CD8-positive, alpha-beta memory T cell (primary cell): ENCODE data around the gene IQCE. TPM values are rescaled to one million over a fixed set of nuclear protein-coding genes. Genes with fewer than 3 reads are reported as not detected.

Experiments used
- CTCF ChIA-PET: fragments of 350-600 bp; sonication (Branson Sonifier 250); formaldehyde crosslinking; loops from one replicate; lab custom pipeline; 2021; ENCODE audit warnings: antibody characterized with exemption; lab: Charles Lee
- POLR2A ChIA-PET: fragments of 350-600 bp; sonication (Branson Sonifier 250); formaldehyde crosslinking; loops from one replicate; lab custom pipeline; 2021; ENCODE audit warnings: antibody characterized with exemption; lab: Charles Lee
- DNase-seq, 5 donors: peaks; one replicate each; pipeline versions ENCODE4 v3.0.0 to v3.0.0-alpha.2; 2020 to 2022; ENCODE audit warnings: mixed read lengths in 1 of 5
- H3K27ac ChIP-seq: one replicate; pipeline ENCODE4 v1.7.0; 2013; ENCODE audit warnings: low read depth, mild to moderate bottlenecking, low read length, moderate library complexity
- H3K27me3 ChIP-seq: 2 replicates; pipeline ENCODE4 v1.7.0; 2013; ENCODE audit warnings: low read length, mild to moderate bottlenecking; ENCODE audit not compliant: insufficient read depth, poor library complexity, severe bottlenecking
- H3K36me3 ChIP-seq: 2 replicates; pipeline ENCODE4 v1.7.0; 2013; ENCODE audit warnings: mild to moderate bottlenecking, low read length, moderate library complexity; ENCODE audit not compliant: insufficient read depth
- H3K4me1 ChIP-seq: 2 replicates; pipeline ENCODE4 v1.7.0; 2013; ENCODE audit warnings: mild to moderate bottlenecking, low read length, moderate library complexity; ENCODE audit not compliant: insufficient read depth
- H3K4me3 ChIP-seq: 2 replicates; pipeline ENCODE4 v1.7.0; 2013; ENCODE audit warnings: mild to moderate bottlenecking, low read length
- H3K9me3 ChIP-seq: 2 replicates; pipeline ENCODE4 v1.7.0; 2013; ENCODE audit warnings: mild to moderate bottlenecking, low read length
- H3K27ac Mint-ChIP-seq, 8 donors: one replicate each; pipeline ENCODE4 v1.8.0; 2020 to 2021; ENCODE audit warnings: mixed read lengths in 8 of 8, mild to moderate bottlenecking in 6 of 8, inconsistent platforms in 3 of 8, moderate library complexity in 3 of 8
- H3K27me3 Mint-ChIP-seq, 2 donors: one replicate each; pipeline ENCODE4 v1.8.0; 2020 to 2021; ENCODE audit warnings: mixed read lengths in 2 of 2, mild to moderate bottlenecking in 1 of 2, moderate library complexity in 1 of 2
- H3K36me3 Mint-ChIP-seq, 3 donors: one replicate each; pipeline ENCODE4 v1.8.0; 2020 to 2021; ENCODE audit warnings: mixed read lengths in 3 of 3, inconsistent platforms in 1 of 3, mild to moderate bottlenecking in 1 of 3
- H3K4me1 Mint-ChIP-seq, 3 donors: one replicate each; pipeline ENCODE4 v1.8.0; 2020 to 2021; ENCODE audit warnings: mixed read lengths in 3 of 3, inconsistent platforms in 1 of 3, mild to moderate bottlenecking in 1 of 3
- H3K4me3 Mint-ChIP-seq, 7 donors: one replicate each; pipeline ENCODE4 v1.8.0; 2020 to 2021; ENCODE audit warnings: mixed read lengths in 7 of 7, mild to moderate bottlenecking in 6 of 7, moderate library complexity in 4 of 7, inconsistent platforms in 2 of 7
- H3K9me3 Mint-ChIP-seq, 5 donors: one replicate each; pipeline ENCODE4 v1.8.0; 2020 to 2022; ENCODE audit warnings: mixed read lengths in 5 of 5, mild to moderate bottlenecking in 3 of 5, moderate library complexity in 2 of 5, inconsistent platforms in 1 of 5
- polyA plus RNA-seq: library from polyadenylated mRNA; unstranded; fragments of 300-500 nt; fragmentation: Illumina TruSeq; gene quantifications from one replicate; pipeline ENCODE4 v1.2.3, GENCODE V29; 2021
- total RNA-seq, 2 experiments: library from RNA; stranded (reverse); gene quantifications; one replicate each; pipeline ENCODE4 v1.2.3, GENCODE V29; 2021

The IQCE gene
- total and polyA plus RNA-seq, 3 experiments from 2014 or later = 4.1 to 10.4 (median 9.6) TPM

DNA sequence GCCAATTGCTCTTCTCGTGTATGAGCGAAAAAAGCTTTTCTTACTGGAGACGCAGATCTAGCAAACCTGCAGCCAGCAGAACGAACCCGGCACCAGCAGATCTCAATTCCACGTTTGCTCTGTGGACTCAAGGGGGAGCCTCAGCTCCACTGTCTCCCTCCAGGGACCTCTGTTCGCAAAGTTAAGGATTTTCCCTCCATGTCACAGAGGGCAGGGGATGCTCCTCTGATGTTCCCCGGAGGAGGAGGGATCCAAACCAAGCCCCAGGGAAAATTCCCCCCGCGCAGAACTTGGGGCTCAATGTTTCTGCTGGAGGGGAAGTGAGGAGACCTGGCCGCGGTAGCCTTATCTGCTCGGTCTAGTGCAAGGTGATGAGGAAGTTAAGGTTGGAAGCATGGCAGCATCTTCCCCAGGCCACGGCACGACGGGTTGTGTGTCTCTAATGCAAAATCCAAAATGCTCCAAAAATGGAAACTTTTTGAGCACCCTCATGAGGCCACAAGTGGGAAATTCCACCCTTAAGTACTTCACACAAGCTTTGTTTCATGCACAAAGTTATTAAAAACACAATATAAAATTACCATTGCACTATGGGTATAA lies 9.0 kb downstream of the IQCE start:
- H3K27me3 ChIP-seq = no peaks in the 10 kb centered on the region
- Mint-ChIP-seq H3K36me3 (peaks cover 0 to 11% (median 4%) of the 10 kb centered on the region in 3 donors), H3K4me3 (no peak overlapping the region), H3K27ac (no peak overlapping the region), H3K4me1 (peaks cover 0 to 8% (median 5%) of the 10 kb centered on the region in 3 donors), H3K9me3 (no peaks in the 10 kb centered on the region), H3K27me3 (no peaks in the 10 kb centered on the region)
- H3K36me3 ChIP-seq = no peaks in the 10 kb centered on the region
- H3K4me1 ChIP-seq = no peaks in the 10 kb centered on the region
- DNase-seq = no peak
- ChIA-PET CTCF (interaction anchor here (0.9 to 1.4 kb wide), 4 partner anchors 8 to 116 kb away, joined by 3 to 4 read pairs (median 3); partner anchors contain the start of gene IQCE), POLR2A (no interaction called here)
- no peaks in the 10 kb centered on the region for H3K9me3 ChIP-seq
- no peak overlapping the region for H3K4me3 ChIP-seq
- H3K27ac ChIP-seq = no peak overlapping the region

DNA sequence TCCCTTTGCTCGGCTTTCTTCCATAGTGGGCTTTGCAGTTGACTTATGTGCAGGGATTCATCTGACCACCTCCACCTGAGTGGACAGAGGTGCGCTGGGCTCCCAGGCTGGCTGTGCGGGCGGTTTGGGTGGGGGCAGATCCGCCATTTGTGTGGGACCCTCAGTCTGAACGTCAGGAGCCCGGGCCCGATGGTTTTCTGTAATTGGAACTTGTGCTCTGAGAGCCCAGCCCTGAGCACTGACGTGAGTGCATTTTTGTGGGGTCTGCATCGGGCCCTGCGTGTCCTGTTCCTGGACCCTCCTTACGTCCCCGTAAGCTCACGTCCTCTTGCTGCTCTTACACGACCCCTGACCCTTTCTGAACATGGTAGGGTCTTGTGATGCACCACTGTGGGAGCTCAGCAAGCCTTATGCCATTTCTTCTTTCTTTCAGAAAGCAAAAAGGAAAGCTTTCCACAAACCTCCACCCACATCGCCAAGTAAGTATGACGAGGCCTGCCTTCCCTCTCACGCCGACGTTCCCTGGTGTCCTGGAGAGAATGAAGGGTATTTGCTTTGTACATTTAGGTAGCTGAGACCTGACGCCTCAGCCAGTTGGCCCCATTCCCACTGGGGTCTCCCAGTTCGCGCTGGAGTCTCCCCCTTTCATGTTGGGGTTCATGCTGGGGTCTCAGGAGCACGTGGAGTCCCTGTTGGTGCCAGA lies 9.9 kb downstream of the IQCE start:
- H3K4me1 ChIP-seq = no peaks in the 10 kb centered on the region
- no peaks in the 10 kb centered on the region for H3K9me3 ChIP-seq
- H3K27me3 Mint-ChIP-seq = no peaks in the 10 kb centered on the region
- H3K27ac ChIP-seq = no peak overlapping the region
- H3K9me3 Mint-ChIP-seq = no peaks in the 10 kb centered on the region
- H3K27me3 ChIP-seq = no peaks in the 10 kb centered on the region
- H3K4me3 Mint-ChIP-seq = no peak overlapping the region
- peaks cover 0 to 17% (median 9%) of the 10 kb centered on the region in 3 donors for H3K36me3 Mint-ChIP-seq
- H3K4me3 ChIP-seq = no peak overlapping the region
- peaks cover 0 to 8% (median 5%) of the 10 kb centered on the region in 3 donors for H3K4me1 Mint-ChIP-seq
- POLR2A ChIA-PET = no interaction called here
- no peak for DNase-seq
- no peaks in the 10 kb centered on the region for H3K36me3 ChIP-seq
- CTCF ChIA-PET = interaction anchor here (0.5 to 1.4 kb wide), 3 partner anchors 9 to 101 kb away, joined by 3 read pairs; partner anchors contain the start of gene IQCE
- no peak overlapping the region for H3K27ac Mint-ChIP-seq

- Histone ChIP-seq H3K4me1 (no peaks in the 10 kb centered on the region), H3K36me3 (no peaks in the 10 kb centered on the region), H3K27ac (no peak overlapping the region), H3K27me3 (no peaks in the 10 kb centered on the region), H3K4me3 (no peak overlapping the region), H3K9me3 (no peaks in the 10 kb centered on the region)
- Mint-ChIP-seq H3K4me3 (no peak overlapping the region), H3K9me3 (no peaks in the 10 kb centered on the region), H3K27me3 (no peaks in the 10 kb centered on the region), H3K27ac (no peak overlapping the region), H3K4me1 (peaks cover 0 to 8% (median 5%) of the 10 kb centered on the region in 3 donors), H3K36me3 (peaks cover 0 to 24% (median 15%) of the 10 kb centered on the region in 3 donors)
- ChIA-PET POLR2A (no interaction called here), CTCF (interaction anchor here (0.5 kb wide), 1 partner anchor 102 kb away, joined by 3 read pairs; no protein-coding TSS in a partner anchor)
- no peak for DNase-seq
These were observed 10.6 kb downstream of the IQCE start for GRCh38 chr7:2569421-2569820.

DNA sequence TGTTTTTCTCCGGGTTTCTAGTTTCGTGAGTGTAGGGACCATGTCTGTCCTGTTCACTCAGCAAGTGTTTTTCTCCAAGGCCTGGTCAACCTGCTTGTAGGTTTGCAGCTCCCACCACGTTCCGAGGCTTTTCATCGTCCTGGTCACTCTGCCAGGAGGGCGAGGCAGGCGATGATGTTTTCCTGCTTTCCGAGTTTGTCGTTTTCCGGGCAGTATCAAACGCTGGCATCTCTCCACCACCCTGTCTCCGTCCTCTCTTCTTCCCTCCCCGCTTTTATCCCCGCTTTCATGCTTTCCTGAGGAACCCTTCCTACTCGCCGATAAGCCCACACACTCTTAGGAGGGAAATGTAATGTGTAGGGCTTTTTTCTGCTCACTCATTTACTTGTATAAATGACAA lies 11.2 kb downstream of the IQCE start:
- peaks cover 0 to 8% (median 5%) of the 10 kb centered on the region in 3 donors for H3K4me1 Mint-ChIP-seq
- H3K9me3 Mint-ChIP-seq = no peaks in the 10 kb centered on the region
- H3K36me3 Mint-ChIP-seq = peaks cover 0 to 30% (median 19%) of the 10 kb centered on the region in 3 donors
- H3K36me3 ChIP-seq = no peaks in the 10 kb centered on the region
- H3K27ac ChIP-seq = no peak overlapping the region
- H3K4me3 ChIP-seq = no peak overlapping the region
- H3K27me3 Mint-ChIP-seq = no peaks in the 10 kb centered on the region
- no peak overlapping the region for H3K4me3 Mint-ChIP-seq
- CTCF ChIA-PET = no interaction called here
- no peaks in the 10 kb centered on the region for H3K4me1 ChIP-seq
- POLR2A ChIA-PET = no interaction called here
- DNase-seq = no peak
- no peaks in the 10 kb centered on the region for H3K27me3 ChIP-seq
- H3K27ac Mint-ChIP-seq = peak overlapping the region in 1 of 8 donors; percentile 10
- H3K9me3 ChIP-seq = no peaks in the 10 kb centered on the region

DNA sequence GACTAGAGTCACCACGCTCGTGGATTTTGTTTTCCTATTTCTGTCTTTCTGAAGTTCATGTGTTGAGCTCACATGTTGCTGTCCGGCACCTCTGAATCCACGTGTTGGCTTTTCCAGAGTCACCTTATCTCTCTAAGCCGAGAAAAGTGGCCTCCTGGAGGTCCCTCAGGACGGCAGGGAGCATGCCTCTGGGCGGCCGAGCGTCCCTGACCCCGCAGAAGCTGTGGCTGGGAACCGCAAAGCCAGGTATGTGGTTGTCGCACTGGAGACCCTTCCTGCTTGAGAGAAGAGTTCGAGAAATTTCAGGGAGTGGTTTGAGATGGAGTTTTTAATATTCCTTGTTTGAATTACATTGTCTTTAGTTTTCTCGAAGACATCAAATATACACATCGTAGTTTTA lies 12.6 kb downstream of the IQCE start:
- ChIA-PET CTCF (no interaction called here), POLR2A (no interaction called here)
- no peaks in the 10 kb centered on the region for H3K36me3 ChIP-seq
- H3K9me3 ChIP-seq = no peaks in the 10 kb centered on the region
- Mint-ChIP-seq H3K4me3 (no peak overlapping the region), H3K4me1 (peaks cover 0 to 8% (median 5%) of the 10 kb centered on the region in 3 donors), H3K27ac (no peak overlapping the region), H3K27me3 (no peaks in the 10 kb centered on the region), H3K36me3 (peaks cover 0 to 34% (median 22%) of the 10 kb centered on the region in 3 donors), H3K9me3 (no peaks in the 10 kb centered on the region)
- no peaks in the 10 kb centered on the region for H3K4me1 ChIP-seq
- H3K27ac ChIP-seq = no peak overlapping the region
- H3K4me3 ChIP-seq = no peak overlapping the region
- no peak for DNase-seq
- no peaks in the 10 kb centered on the region for H3K27me3 ChIP-seq

- no peaks in the 10 kb centered on the region for H3K9me3 Mint-ChIP-seq
- Histone ChIP-seq H3K36me3 (no peaks in the 10 kb centered on the region), H3K27ac (no peak overlapping the region), H3K27me3 (no peaks in the 10 kb centered on the region), H3K4me1 (no peaks in the 10 kb centered on the region), H3K4me3 (no peak overlapping the region), H3K9me3 (no peaks in the 10 kb centered on the region)
- no peaks in the 10 kb centered on the region for H3K4me1 Mint-ChIP-seq
- no peak overlapping the region for H3K4me3 Mint-ChIP-seq
- ChIA-PET CTCF (no interaction called here), POLR2A (no interaction called here)
- no peak overlapping the region for H3K27ac Mint-ChIP-seq
- no peak for DNase-seq
- no peaks in the 10 kb centered on the region for H3K27me3 Mint-ChIP-seq
- H3K36me3 Mint-ChIP-seq = peaks cover 0 to 35% (median 24%) of the 10 kb centered on the region in 3 donors
These were observed 13.5 kb downstream of the IQCE start for GRCh38 chr7:2572101-2572842.

- no peaks in the 10 kb centered on the region for H3K4me1 Mint-ChIP-seq
- no peak for DNase-seq
- CTCF ChIA-PET = no interaction called here
These were observed 15.0 kb downstream of the IQCE start for GRCh38 chr7:2573761-2574160.

More at GRCh38 chr7:2573761-2574160, 15.0 kb downstream of the IQCE start:
- no peak overlapping the region for H3K27ac ChIP-seq
- H3K36me3 ChIP-seq = no peaks in the 10 kb centered on the region
- no peaks in the 10 kb centered on the region for H3K4me1 ChIP-seq
- peaks cover 0 to 35% (median 24%) of the 10 kb centered on the region in 3 donors for H3K36me3 Mint-ChIP-seq
- H3K9me3 Mint-ChIP-seq = no peaks in the 10 kb centered on the region
- H3K27ac Mint-ChIP-seq = peak overlapping the region in 1 of 8 donors; percentile 14
- POLR2A ChIA-PET = no interaction called here
- no peak overlapping the region for H3K4me3 ChIP-seq
- H3K9me3 ChIP-seq = no peaks in the 10 kb centered on the region
- no peaks in the 10 kb centered on the region for H3K27me3 Mint-ChIP-seq
- no peaks in the 10 kb centered on the region for H3K27me3 ChIP-seq
- H3K4me3 Mint-ChIP-seq = no peak overlapping the region
